WTC11 (cell line): ENCODE measurements around the gene RHBDD3. TPM values are rescaled to one million over a fixed set of nuclear protein-coding genes. Genes with fewer than 3 reads are reported as not detected.

Source experiments
- ATAC-seq: fragments of 200-7000 bp; cut with Tn5 transposase; 2 replicates; pipeline ENCODE4 v1.10.0; 2021; ENCODE audit warnings: mild to moderate bottlenecking, moderate library complexity
- CTCF ChIA-PET: fragments of 300-600 bp; sonication (Branson Sonifier 250); formaldehyde crosslinking; loops from one replicate; lab custom pipeline; 2021; ENCODE audit warnings: antibody characterized with exemption; lab: Charles Lee
- POLR2A ChIA-PET: fragments of 350-600 bp; sonication (Branson Sonifier 250); formaldehyde crosslinking; loops from one replicate; lab custom pipeline; 2021; ENCODE audit warnings: antibody characterized with exemption; lab: Charles Lee
- DNase-seq: peaks from one replicate; pipeline ENCODE4 v3.0.0; 2021; ENCODE audit warnings: low spot score
- H3K27ac Mint-ChIP-seq: 2 replicates; pipeline ENCODE4 v1.8.0; 2021; ENCODE audit warnings: mixed read lengths
- H3K27me3 Mint-ChIP-seq: 2 replicates; pipeline ENCODE4 v1.8.0; 2021; ENCODE audit warnings: low read depth, mild to moderate bottlenecking, moderate library complexity, mixed read lengths
- H3K36me3 Mint-ChIP-seq: 2 replicates; pipeline ENCODE4 v1.8.0; 2021; ENCODE audit warnings: mixed read lengths
- H3K4me1 Mint-ChIP-seq: 2 replicates; pipeline ENCODE4 v1.8.0; 2022; ENCODE audit warnings: mixed read lengths
- H3K4me3 Mint-ChIP-seq: 2 replicates; pipeline ENCODE4 v1.8.0; 2021; ENCODE audit warnings: mild to moderate bottlenecking, moderate library complexity, mixed read lengths
- H3K9me3 Mint-ChIP-seq: 2 replicates; pipeline ENCODE4 v1.8.0; 2021; ENCODE audit warnings: mixed read lengths
- CREB1 ChIP-seq: sonication (generic); formaldehyde crosslinking; IDR thresholded peaks from 2 replicates; pipeline ENCODE4 v1.8.0; 2023; ENCODE audit warnings: mild to moderate bottlenecking, missing genetic modification reagents
- ESRRA ChIP-seq: sonication (generic); formaldehyde crosslinking; IDR thresholded peaks from 2 replicates; pipeline ENCODE4 v1.8.1; 2022; ENCODE audit warnings: mild to moderate bottlenecking, missing genetic modification reagents, borderline replicate concordance
- ETV6 ChIP-seq: sonication (generic); formaldehyde crosslinking; IDR thresholded peaks from 2 replicates; pipeline ENCODE4 v1.8.1; 2022; ENCODE audit warnings: mild to moderate bottlenecking, missing genetic modification reagents
- FOXJ3 ChIP-seq: sonication (generic); formaldehyde crosslinking; IDR thresholded peaks from 2 replicates; pipeline ENCODE4 v1.9.0; 2021; ENCODE audit warnings: missing genetic modification reagents, mild to moderate bottlenecking, borderline replicate concordance
- FOXK1 ChIP-seq: sonication (generic); formaldehyde crosslinking; IDR thresholded peaks from 2 replicates; pipeline ENCODE4 v1.8.0; 2022; ENCODE audit warnings: mild to moderate bottlenecking, moderate library complexity, missing genetic modification reagents
- HMGA2 ChIP-seq: fragments of 250-450 bp; sonication (Bioruptor Pico); IDR thresholded peaks from 2 replicates; pipeline ENCODE4 v1.4.0; 2021; ENCODE audit warnings: mild to moderate bottlenecking, moderate library complexity
- JUN ChIP-seq: sonication (generic); formaldehyde crosslinking; IDR thresholded peaks from 2 replicates; pipeline ENCODE4 v1.8.0; 2023; ENCODE audit warnings: mild to moderate bottlenecking, missing genetic modification reagents
- MXD4 ChIP-seq: fragments of 250-450 bp; sonication (Bioruptor Pico); IDR thresholded peaks from 2 replicates; pipeline ENCODE4 v1.8.0; 2021; ENCODE audit warnings: mild to moderate bottlenecking, moderate library complexity, borderline replicate concordance
- NFE2L1 ChIP-seq: sonication (generic); formaldehyde crosslinking; IDR thresholded peaks from 2 replicates; pipeline ENCODE4 v1.8.1; 2023; ENCODE audit warnings: missing genetic modification reagents
- NR3C1 ChIP-seq: sonication (generic); formaldehyde crosslinking; conservative IDR thresholded peaks from 2 replicates; pipeline ENCODE4 v1.8.1; 2023; ENCODE audit warnings: low read depth, mild to moderate bottlenecking, missing genetic modification reagents
- PRRX2 ChIP-seq: fragments of 250-450 bp; sonication (Bioruptor Pico); IDR thresholded peaks from 2 replicates; pipeline ENCODE4 v1.8.0; 2021; ENCODE audit warnings: mild to moderate bottlenecking
- SMAD4 ChIP-seq: sonication (generic); formaldehyde crosslinking; IDR thresholded peaks from 2 replicates; pipeline ENCODE4 v1.8.0; 2022; ENCODE audit warnings: mild to moderate bottlenecking, missing genetic modification reagents
- TEAD1 ChIP-seq: sonication (generic); formaldehyde crosslinking; IDR thresholded peaks from 2 replicates; pipeline ENCODE4 v1.8.0; 2022; ENCODE audit warnings: mild to moderate bottlenecking, missing genetic modification reagents
- ZNF138 ChIP-seq: sonication (generic); formaldehyde crosslinking; conservative IDR thresholded peaks from 2 replicates; pipeline ENCODE4 v1.8.1; 2022; ENCODE audit warnings: mild to moderate bottlenecking, moderate library complexity, missing genetic modification reagents
- ZNF263 ChIP-seq: sonication (generic); formaldehyde crosslinking; IDR thresholded peaks from 2 replicates; pipeline ENCODE4 v1.8.1; 2022; ENCODE audit warnings: low read depth, mild to moderate bottlenecking, moderate library complexity, missing genetic modification reagents
- total RNA-seq: library from RNA; stranded (reverse); gene quantifications from 3 replicates; pipeline ENCODE4 v1.2.3, GENCODE V29; 2021
- TF ChIP-seq, protein P1 (sequence below): sonication (generic); formaldehyde crosslinking; IDR thresholded peaks from 2 replicates; pipeline ENCODE4 v1.8.1; 2022; ENCODE audit warnings: low read depth, mild to moderate bottlenecking, moderate library complexity, missing genetic modification reagents, borderline replicate concordance
- TF ChIP-seq, protein P2 (sequence below): sonication (generic); formaldehyde crosslinking; IDR thresholded peaks from 2 replicates; pipeline ENCODE4 v1.8.1; 2023; ENCODE audit warnings: mild to moderate bottlenecking, missing genetic modification reagents, moderate library complexity
- TF ChIP-seq, protein P3 (sequence below): sonication (generic); formaldehyde crosslinking; IDR thresholded peaks from 2 replicates; pipeline ENCODE4 v1.8.0; 2023; ENCODE audit warnings: mild to moderate bottlenecking, missing genetic modification reagents
- TF ChIP-seq, protein P4 (sequence below): fragments of 250-450 bp; sonication (Bioruptor Pico); IDR thresholded peaks from 2 replicates; pipeline ENCODE4 v1.9.0; 2021; ENCODE audit warnings: mild to moderate bottlenecking, borderline replicate concordance

RHBDD3 gene
- total RNA-seq, 1 experiment from 2014 or later, result 77.9 TPM

DNA sequence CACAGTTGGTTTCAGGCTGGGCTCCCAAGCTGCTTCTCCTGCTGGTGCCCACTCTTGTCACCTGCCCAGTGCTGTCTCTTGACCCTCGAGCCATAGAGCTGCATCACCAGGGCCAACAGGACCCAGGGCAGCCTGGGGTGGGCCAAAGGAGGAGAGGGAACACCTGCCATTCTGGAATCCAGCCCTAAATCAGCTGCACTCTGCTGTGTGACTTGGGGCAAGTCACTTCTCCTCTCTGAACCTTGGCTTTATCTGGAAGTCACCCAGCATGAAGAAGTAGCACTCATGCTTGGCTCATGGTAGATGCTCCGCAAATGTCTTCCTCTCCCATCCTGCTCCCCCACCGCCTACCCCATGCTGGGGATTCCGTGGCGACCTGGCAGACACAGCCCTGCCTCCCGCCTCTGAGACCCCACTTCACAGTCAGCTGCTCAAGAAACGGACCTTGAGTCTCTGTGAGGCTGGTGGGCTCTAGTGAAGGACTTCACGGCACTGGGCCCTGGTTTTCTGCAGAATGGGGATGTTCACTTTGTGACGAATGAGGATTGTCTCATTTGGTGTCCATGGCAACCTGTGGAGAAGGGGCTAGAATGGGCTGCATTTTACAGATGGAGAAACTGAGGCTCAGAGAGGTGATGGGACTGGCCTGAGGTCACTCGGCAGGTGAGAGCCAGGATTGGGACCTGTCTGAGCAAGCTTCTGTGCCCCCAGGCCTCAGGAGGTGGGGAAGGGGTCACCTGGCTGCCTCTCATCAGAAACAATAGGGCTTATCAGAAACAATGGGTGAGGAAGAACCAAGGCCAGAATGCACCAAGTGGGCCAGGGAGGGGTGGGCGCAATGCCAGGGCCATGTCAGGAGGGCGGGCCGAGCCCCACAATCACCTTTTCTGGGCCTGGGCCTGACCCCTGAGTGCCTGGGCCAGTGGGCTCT lies 49.7 kb downstream of the RHBDD3 start (continued):
- TF ChIP-seq ESRRA (CRISPR knock-in tag) (no peak), ZNF138 (CRISPR knock-in tag) (no peak), TEAD1 (no peak), CREB1 (no peak)

DNA sequence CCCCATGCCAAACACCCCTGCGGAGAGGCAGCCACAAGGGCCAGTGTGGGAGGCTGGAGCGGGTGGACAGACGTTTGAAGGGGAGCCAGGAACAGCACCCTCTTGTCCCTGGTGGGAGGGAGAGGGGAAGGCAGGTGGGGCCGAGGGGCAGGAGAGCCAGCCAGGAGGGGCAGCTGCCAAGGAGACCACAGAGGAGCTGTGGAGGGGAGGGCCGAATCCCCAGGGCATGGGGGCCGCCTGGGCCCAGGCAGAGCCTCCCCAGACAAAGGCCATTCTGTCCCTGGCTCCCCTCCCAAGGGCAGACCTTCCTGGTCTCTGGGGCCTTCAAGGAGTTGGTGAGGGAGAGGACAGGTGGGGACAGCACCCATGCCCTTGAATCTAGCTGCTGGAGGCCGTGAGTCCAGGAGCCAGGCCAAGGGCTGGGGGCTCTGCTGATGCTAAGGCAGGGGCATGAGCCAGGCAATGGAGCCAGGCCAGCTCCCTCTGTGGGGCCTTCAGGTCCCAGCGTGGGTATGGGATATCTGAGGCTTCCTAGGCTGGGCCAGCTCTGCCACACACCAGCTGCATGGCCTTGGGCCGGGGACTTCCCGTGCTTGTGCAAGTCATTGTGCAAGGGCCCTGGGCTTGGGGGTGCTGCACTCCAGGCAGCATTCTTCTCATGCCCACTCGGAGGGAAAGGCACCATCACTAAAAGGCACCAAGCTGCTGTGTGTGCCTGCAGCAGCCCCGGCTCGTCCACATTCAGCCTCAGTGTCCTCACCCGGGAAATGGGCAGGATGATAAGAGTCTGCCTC lies 50.7 kb downstream of the RHBDD3 start:
- Mint-ChIP-seq H3K4me3 (no peak overlapping the region), H3K36me3 (no peaks in the 10 kb centered on the region), H3K4me1 (peaks cover 26% of the 10 kb centered on the region), H3K9me3 (no peaks in the 10 kb centered on the region), H3K27me3 (no peaks in the 10 kb centered on the region), H3K27ac (no peak overlapping the region)
- no peak for TF ChIP-seq NR3C1 (CRISPR knock-in tag)
- ChIA-PET CTCF (interaction anchor here (1.0 to 3.2 kb wide), 3 partner anchors 15 to 63 kb away, joined by 3 to 13 read pairs (median 10); no protein-coding TSS in a partner anchor), POLR2A (no interaction called here)
- DNase-seq (no peak), ATAC-seq (no peak)

DNA sequence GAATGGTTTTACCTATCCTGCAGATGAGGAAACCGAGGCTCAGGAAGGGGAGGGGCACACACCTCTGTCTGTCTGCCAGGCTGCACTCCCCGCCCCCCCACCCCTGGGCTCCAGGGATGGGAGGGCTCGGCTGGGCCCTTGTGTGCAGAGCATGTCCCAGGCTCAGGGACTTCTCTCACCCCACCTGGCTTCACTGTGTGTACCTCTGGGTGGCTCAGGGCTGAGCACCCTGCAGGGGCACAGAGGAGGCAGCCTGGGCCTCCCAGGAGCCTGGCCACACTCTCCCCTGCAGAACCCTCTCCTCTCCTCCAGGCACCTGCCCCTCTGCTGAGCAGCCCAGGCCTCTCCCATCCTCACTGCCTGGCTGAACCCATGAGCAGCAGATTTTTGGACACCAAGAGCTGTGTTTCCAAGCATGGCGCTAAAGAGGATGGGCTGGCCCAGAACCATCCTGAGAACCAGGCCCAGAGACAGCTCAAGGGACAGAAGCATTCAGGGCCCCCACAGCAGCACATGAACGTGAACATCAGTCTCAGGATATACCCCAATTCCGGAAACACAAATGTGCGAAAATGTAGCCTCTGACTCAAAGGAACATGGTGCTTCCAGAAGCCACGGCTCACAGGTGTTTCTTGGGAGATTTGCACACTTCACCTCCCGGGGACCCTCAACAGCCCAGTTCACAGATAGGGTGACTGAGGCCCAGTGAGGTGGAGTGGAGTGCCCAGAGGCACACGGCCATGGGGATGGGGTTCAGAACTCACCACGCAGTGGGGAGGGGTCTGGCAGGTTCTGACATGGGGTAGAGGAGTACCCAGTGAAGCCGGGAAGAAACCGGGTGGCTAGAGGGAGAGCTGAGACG lies 51.5 kb downstream of the RHBDD3 start:
- H3K9me3 Mint-ChIP-seq, result no peaks in the 10 kb centered on the region
- H3K4me3 Mint-ChIP-seq, result no peak overlapping the region
- no peak for DNase-seq
- no peaks in the 10 kb centered on the region for H3K36me3 Mint-ChIP-seq
- no peak for TF ChIP-seq FOXJ3
- TF ChIP-seq, protein P1, sequence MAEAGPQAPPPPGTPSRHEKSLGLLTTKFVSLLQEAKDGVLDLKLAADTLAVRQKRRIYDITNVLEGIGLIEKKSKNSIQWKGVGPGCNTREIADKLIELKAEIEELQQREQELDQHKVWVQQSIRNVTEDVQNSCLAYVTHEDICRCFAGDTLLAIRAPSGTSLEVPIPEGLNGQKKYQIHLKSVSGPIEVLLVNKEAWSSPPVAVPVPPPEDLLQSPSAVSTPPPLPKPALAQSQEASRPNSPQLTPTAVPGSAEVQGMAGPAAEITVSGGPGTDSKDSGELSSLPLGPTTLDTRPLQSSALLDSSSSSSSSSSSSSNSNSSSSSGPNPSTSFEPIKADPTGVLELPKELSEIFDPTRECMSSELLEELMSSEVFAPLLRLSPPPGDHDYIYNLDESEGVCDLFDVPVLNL, result no peak
- no peak for TF ChIP-seq JUN (CRISPR knock-in tag)
- no peak for TF ChIP-seq ZNF263
- TF ChIP-seq, protein P2, sequence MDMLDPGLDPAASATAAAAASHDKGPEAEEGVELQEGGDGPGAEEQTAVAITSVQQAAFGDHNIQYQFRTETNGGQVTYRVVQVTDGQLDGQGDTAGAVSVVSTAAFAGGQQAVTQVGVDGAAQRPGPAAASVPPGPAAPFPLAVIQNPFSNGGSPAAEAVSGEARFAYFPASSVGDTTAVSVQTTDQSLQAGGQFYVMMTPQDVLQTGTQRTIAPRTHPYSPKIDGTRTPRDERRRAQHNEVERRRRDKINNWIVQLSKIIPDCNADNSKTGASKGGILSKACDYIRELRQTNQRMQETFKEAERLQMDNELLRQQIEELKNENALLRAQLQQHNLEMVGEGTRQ (CRISPR knock-in tag), result no peak
- no peak for TF ChIP-seq FOXK1 (CRISPR knock-in tag)
- TF ChIP-seq, protein P3, sequence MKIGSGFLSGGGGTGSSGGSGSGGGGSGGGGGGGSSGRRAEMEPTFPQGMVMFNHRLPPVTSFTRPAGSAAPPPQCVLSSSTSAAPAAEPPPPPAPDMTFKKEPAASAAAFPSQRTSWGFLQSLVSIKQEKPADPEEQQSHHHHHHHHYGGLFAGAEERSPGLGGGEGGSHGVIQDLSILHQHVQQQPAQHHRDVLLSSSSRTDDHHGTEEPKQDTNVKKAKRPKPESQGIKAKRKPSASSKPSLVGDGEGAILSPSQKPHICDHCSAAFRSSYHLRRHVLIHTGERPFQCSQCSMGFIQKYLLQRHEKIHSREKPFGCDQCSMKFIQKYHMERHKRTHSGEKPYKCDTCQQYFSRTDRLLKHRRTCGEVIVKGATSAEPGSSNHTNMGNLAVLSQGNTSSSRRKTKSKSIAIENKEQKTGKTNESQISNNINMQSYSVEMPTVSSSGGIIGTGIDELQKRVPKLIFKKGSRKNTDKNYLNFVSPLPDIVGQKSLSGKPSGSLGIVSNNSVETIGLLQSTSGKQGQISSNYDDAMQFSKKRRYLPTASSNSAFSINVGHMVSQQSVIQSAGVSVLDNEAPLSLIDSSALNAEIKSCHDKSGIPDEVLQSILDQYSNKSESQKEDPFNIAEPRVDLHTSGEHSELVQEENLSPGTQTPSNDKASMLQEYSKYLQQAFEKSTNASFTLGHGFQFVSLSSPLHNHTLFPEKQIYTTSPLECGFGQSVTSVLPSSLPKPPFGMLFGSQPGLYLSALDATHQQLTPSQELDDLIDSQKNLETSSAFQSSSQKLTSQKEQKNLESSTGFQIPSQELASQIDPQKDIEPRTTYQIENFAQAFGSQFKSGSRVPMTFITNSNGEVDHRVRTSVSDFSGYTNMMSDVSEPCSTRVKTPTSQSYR (CRISPR knock-in tag), result no peak
- no peak for TF ChIP-seq ETV6 (CRISPR knock-in tag)
- no peak for TF ChIP-seq PRRX2 (CRISPR knock-in tag)
- TF ChIP-seq SMAD4 (CRISPR knock-in tag), result no peak
- TF ChIP-seq MXD4 (CRISPR knock-in tag), result no peak
- TF ChIP-seq NFE2L1, result no peak
- TF ChIP-seq HMGA2 (CRISPR knock-in tag), result no peak
- TF ChIP-seq, protein P4, sequence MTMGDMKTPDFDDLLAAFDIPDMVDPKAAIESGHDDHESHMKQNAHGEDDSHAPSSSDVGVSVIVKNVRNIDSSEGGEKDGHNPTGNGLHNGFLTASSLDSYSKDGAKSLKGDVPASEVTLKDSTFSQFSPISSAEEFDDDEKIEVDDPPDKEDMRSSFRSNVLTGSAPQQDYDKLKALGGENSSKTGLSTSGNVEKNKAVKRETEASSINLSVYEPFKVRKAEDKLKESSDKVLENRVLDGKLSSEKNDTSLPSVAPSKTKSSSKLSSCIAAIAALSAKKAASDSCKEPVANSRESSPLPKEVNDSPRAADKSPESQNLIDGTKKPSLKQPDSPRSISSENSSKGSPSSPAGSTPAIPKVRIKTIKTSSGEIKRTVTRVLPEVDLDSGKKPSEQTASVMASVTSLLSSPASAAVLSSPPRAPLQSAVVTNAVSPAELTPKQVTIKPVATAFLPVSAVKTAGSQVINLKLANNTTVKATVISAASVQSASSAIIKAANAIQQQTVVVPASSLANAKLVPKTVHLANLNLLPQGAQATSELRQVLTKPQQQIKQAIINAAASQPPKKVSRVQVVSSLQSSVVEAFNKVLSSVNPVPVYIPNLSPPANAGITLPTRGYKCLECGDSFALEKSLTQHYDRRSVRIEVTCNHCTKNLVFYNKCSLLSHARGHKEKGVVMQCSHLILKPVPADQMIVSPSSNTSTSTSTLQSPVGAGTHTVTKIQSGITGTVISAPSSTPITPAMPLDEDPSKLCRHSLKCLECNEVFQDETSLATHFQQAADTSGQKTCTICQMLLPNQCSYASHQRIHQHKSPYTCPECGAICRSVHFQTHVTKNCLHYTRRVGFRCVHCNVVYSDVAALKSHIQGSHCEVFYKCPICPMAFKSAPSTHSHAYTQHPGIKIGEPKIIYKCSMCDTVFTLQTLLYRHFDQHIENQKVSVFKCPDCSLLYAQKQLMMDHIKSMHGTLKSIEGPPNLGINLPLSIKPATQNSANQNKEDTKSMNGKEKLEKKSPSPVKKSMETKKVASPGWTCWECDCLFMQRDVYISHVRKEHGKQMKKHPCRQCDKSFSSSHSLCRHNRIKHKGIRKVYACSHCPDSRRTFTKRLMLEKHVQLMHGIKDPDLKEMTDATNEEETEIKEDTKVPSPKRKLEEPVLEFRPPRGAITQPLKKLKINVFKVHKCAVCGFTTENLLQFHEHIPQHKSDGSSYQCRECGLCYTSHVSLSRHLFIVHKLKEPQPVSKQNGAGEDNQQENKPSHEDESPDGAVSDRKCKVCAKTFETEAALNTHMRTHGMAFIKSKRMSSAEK, result no peak
- TF ChIP-seq, all 79 proteins: peak for 0
- no peaks in the 10 kb centered on the region for H3K27me3 Mint-ChIP-seq
- H3K27ac Mint-ChIP-seq, result no peak overlapping the region
- ChIA-PET CTCF (interaction anchor here (1.0 to 3.2 kb wide), 5 partner anchors 13 to 62 kb away, joined by 3 to 14 read pairs (median 10); no protein-coding TSS in a partner anchor), POLR2A (no interaction called here)
- no peak for ATAC-seq
- H3K4me1 Mint-ChIP-seq, result peaks cover 26% of the 10 kb centered on the region
